ENCODE measurements around the gene MTMR3.
"Not testable (repeated sequence)": the region's sequence is repeated elsewhere in the genome, so short reads cannot be mapped to it uniquely, and the experiment has no call there.

Gene MTMR3

GRCh38 chr22:29883045-29883774 is at the start of gene MTMR3:
MTMR3 (plus strand) TSS chr22:29883174; CDS start chr22:29971060, 87,886 bp downstream.
- DNase-seq (ENCODE audit: extremely low read depth, low read depth), result peak; percentile 46
- peak; percentile 41 for TF ChIP-seq CTCF (IDR thresholded peaks at IDR 0.05; ENCODE audit: low read depth, low read length, missing control alignments)
- H3K4me3 ChIP-seq (replicated peaks; ENCODE audit: low read depth, low read length), result peak within 1 kb of the TSS; percentile 87

GRCh38 chr22:29833392-29833965 is 49.5 kb upstream of the MTMR3 start:
- TF ChIP-seq CTCF (IDR thresholded peaks at IDR 0.05; ENCODE audit: low read depth, low read length, missing control alignments), result no peak
- no peak for DNase-seq (ENCODE audit: extremely low read depth, low read depth)
- no peak overlapping the region for H3K4me3 ChIP-seq (replicated peaks; ENCODE audit: low read depth, low read length)

- no peak for DNase-seq (ENCODE audit: extremely low read depth, low read depth)
- H3K4me3 ChIP-seq (replicated peaks; ENCODE audit: low read depth, low read length), result no peak overlapping the region
- TF ChIP-seq CTCF (IDR thresholded peaks at IDR 0.05; ENCODE audit: low read depth, low read length, missing control alignments), result no peak
These were observed 48.9 kb upstream of the MTMR3 start for GRCh38 chr22:29834046-29834445.

- peak overlapping the region; percentile 73 for H3K4me3 ChIP-seq (replicated peaks; ENCODE audit: low read depth, low read length)
- not testable (repeated sequence) for DNase-seq (ENCODE audit: extremely low read depth, low read depth)
These were observed 46.1 kb upstream of the MTMR3 start for GRCh38 chr22:29836791-29837370.

- peak within 1 kb of the TSS; percentile 73 for H3K4me3 ChIP-seq (replicated peaks; ENCODE audit: low read depth, low read length)
- peak; percentile 84 for DNase-seq (ENCODE audit: extremely low read depth, low read depth)
- no peak for TF ChIP-seq CTCF (IDR thresholded peaks at IDR 0.05; ENCODE audit: low read depth, low read length, missing control alignments)
These were observed 45.0 kb upstream of the MTMR3 start, which contains the start of gene ASCC2 for GRCh38 chr22:29837741-29838598. ASCC2 (minus strand) TSS chr22:29838274; CDS start chr22:29832325, 5,949 bp downstream.

- peak overlapping the region; percentile 73 for H3K4me3 ChIP-seq (replicated peaks; ENCODE audit: low read depth, low read length)
- TF ChIP-seq CTCF (IDR thresholded peaks at IDR 0.05; ENCODE audit: low read depth, low read length, missing control alignments), result no peak
- DNase-seq (ENCODE audit: extremely low read depth, low read depth), result no peak
These were observed 44.4 kb upstream of the MTMR3 start for GRCh38 chr22:29838599-29838956.
